Body of pancreas (tissue), 4 donors: ENCODE measurements around the gene SLC50A1.

Experiments
- CTCF ChIP-seq, 7 experiments: fragments of 450-650 bp in 4 of 7; fragments of 200-600 bp in 3 of 7; sonication (generic) in 3 of 7; IDR thresholded peaks; one replicate each; pipeline ENCODE4 v1.5.1; 2016 to 2019; ENCODE audit warnings: antibody characterized with exemption in 7 of 7
- POLR2A ChIP-seq, 3 donors: fragments of 450-650 bp; IDR thresholded peaks; one replicate each; pipeline ENCODE4 v1.6.1; 2016; ENCODE audit warnings: antibody characterized with exemption in 3 of 3, mild to moderate bottlenecking in 2 of 3

- TF ChIP-seq CTCF (IDR thresholded peaks at IDR 0.05) (no peak), POLR2A (IDR thresholded peaks at IDR 0.05) (no peak)
Measured at GRCh38 chr1:155120253-155120652, 15.4 kb upstream of the SLC50A1 start.
